ENCODE measurements around the gene TRPC6. TPM values are rescaled to one million over a fixed set of nuclear protein-coding genes. Genes with fewer than 3 reads are reported as not detected.

TRPC6 gene
- total RNA-seq, 4 donors from 2014 or later: 0.29 to 27.5 (median 3.9) TPM

GRCh38 chr11:101566626-101567025 is 17.2 kb downstream of the TRPC6 start:
- H3K4me3 ChIP-seq: no peak overlapping the region
- intact Hi-C loops (cut with DNase I; ENCODE audit: low total_unique reads): no loop called here
- H3K27ac ChIP-seq: no peak overlapping the region
- no peak for DNase-seq
- no peaks in the 10 kb centered on the region for H3K4me1 ChIP-seq
- no peaks in the 10 kb centered on the region for H3K27me3 ChIP-seq
- no peak for TF ChIP-seq CTCF (IDR thresholded peaks at IDR 0.05)
- no peak for TF ChIP-seq POLR2A (IDR thresholded peaks at IDR 0.05)
- H3K9me3 ChIP-seq: no peaks in the 10 kb centered on the region
- no peaks in the 10 kb centered on the region for H3K36me3 ChIP-seq

DNA sequence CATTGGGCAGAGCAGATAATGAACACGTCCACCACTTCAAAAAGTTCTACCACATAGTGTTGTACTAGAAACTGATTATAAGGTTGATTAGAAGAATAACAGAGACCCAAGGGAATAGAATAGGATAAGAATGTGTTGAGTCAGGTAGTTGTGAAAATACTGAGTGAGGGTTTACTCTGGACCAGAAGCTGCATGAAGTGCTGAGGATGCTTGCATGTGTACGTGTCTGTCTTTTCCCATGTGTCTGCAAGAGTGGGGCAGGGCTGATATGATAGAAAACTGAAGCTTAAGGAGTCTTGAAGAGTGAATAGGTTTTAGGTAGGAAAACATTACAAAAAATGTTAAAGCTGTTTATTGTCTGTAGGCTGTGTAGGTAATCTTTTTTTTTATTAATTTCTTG is 20.6 kb downstream of the TRPC6 start:
- no peaks in the 10 kb centered on the region for H3K36me3 ChIP-seq
- no peak overlapping the region for H3K4me3 ChIP-seq
- no peaks in the 10 kb centered on the region for H3K27me3 ChIP-seq
- H3K9me3 ChIP-seq: no peaks in the 10 kb centered on the region
- intact Hi-C loops (cut with DNase I; ENCODE audit: low total_unique reads): no loop called here
- no peak for DNase-seq
- H3K4me1 ChIP-seq: no peaks in the 10 kb centered on the region
- TF ChIP-seq CTCF (IDR thresholded peaks at IDR 0.05): no peak
- TF ChIP-seq POLR2A (IDR thresholded peaks at IDR 0.05): no peak
- no peak overlapping the region for H3K27ac ChIP-seq

- H3K27me3 ChIP-seq: no peaks in the 10 kb centered on the region
- H3K9me3 ChIP-seq: no peaks in the 10 kb centered on the region
- H3K36me3 ChIP-seq: no peaks in the 10 kb centered on the region
- DNase-seq: no peak
- TF ChIP-seq CTCF (IDR thresholded peaks at IDR 0.05) (no peak), POLR2A (IDR thresholded peaks at IDR 0.05) (no peak)
- no peak overlapping the region for H3K27ac ChIP-seq
- intact Hi-C loops (cut with DNase I; ENCODE audit: low total_unique reads): no loop called here
- no peaks in the 10 kb centered on the region for H3K4me1 ChIP-seq
- no peak overlapping the region for H3K4me3 ChIP-seq
These were observed 28.4 kb downstream of the TRPC6 start for GRCh38 chr11:101555366-101555765.

DNA sequence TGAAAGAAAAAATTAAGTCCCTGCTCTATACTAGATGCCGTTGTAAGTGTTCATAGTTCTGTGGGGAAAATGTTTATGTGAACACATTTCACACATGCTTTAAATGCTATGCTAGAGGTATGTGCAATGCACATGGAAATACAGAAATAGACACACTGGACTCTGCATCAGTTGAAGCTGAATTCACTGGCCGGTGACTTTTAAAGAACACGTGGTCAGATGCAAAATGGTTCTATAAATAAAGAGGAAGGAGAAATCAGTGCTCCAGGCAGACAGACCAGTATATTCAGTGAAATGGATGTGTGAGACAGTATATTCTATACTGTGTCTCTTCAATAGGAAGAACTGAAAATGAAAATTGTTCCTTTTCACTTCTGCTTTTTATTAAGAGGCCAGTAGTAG is 29.9 kb downstream of the TRPC6 start:
- Histone ChIP-seq H3K4me3 (no peak overlapping the region), H3K4me1 (no peaks in the 10 kb centered on the region), H3K27ac (no peak overlapping the region), H3K27me3 (no peaks in the 10 kb centered on the region), H3K9me3 (no peaks in the 10 kb centered on the region), H3K36me3 (no peaks in the 10 kb centered on the region)
- intact Hi-C loops (cut with DNase I; ENCODE audit: low total_unique reads): no loop called here
- TF ChIP-seq POLR2A (IDR thresholded peaks at IDR 0.05): no peak
- TF ChIP-seq CTCF (IDR thresholded peaks at IDR 0.05): no peak
- DNase-seq: no peak

GRCh38 chr11:101552888-101553287 is 30.9 kb downstream of the TRPC6 start:
- H3K36me3 ChIP-seq: no peaks in the 10 kb centered on the region
- H3K4me3 ChIP-seq: no peak overlapping the region
- H3K4me1 ChIP-seq: no peaks in the 10 kb centered on the region
- H3K27me3 ChIP-seq: no peaks in the 10 kb centered on the region
- H3K9me3 ChIP-seq: no peaks in the 10 kb centered on the region
- no peak overlapping the region for H3K27ac ChIP-seq
- intact Hi-C loops (cut with DNase I; ENCODE audit: low total_unique reads): no loop called here
- no peak for DNase-seq
- TF ChIP-seq POLR2A (IDR thresholded peaks at IDR 0.05): no peak
- no peak for TF ChIP-seq CTCF (IDR thresholded peaks at IDR 0.05)
